ENCODE data around the gene DOCK9.
A peak's percentile ranks its signal among the peaks of the same experiment; 100 is the strongest.
"Not testable (repeated sequence)": the region's sequence is repeated elsewhere in the genome, so short reads cannot be mapped to it uniquely, and the experiment has no call there.

The DOCK9 gene

DNA sequence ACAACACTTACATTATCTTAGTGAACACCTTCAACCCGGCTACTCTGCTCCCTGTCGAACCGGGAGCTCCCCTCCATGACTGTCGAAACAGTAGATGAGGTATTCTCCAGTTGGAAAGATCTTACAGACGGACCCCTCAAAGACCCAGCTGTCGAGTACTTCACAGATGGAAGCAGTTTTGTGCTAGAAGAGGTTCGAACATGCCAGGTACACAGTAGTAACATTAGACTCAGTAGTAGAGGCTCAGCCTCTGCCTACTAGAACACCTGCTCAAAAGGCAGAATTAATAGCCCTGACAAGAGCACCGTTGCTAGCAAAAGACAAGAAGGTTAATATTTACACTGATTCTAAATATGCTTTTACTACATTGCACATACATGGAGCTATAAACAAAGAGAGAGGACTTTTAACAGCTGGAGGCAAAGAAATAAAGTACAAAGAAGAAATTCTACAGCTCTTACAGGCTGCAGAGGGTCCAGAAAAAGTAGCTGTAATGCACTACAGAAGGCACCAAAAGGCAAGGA is 211.8 kb downstream of the DOCK9 start:
- no peak for DNase-seq

GRCh38 chr13:98761986-98762616 is 215.8 kb downstream of the DOCK9 start:
- DNase-seq: no peak

GRCh38 chr13:98761126-98761985 is 216.5 kb downstream of the DOCK9 start:
- DNase-seq: peak; percentile 23 to 26

DNA sequence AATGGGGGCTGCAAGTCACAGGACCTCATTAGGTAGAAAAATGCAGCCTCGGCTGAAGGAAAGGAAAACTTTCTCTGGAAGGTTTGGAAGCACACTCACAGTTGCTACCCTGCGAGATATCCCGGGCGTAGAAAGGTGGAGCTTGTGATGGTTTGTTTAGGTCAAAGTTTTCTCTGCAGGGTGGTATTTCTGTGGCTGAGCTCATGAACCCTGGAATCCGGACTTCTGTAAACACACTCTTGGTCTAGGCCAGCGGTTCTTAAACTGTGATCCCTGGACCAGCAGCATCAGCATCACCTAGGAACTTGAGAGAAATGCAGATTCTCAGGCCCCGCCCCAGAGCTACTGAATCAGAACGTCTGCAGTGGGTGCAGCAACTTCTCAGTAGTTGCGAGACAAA is 222.1 kb downstream of the DOCK9 start:
- no peak for DNase-seq

- DNase-seq: no peak
Observed at GRCh38 chr13:98755116-98755515, 222.7 kb downstream of the DOCK9 start.

- DNase-seq: not testable (repeated sequence)
Observed at GRCh38 chr13:98754468-98754867, 223.4 kb downstream of the DOCK9 start.

GRCh38 chr13:98752467-98753290 is 225.2 kb downstream of the DOCK9 start, which contains the start of gene SLC15A1:
Gene SLC15A1, minus strand, starts transcription at chr13:98752672. Its CDS starts 74 bp downstream, at chr13:98752598.
- DNase-seq: no peak

- DNase-seq: no peak
Observed at GRCh38 chr13:98751861-98752466, 225.9 kb downstream of the DOCK9 start.

DNA sequence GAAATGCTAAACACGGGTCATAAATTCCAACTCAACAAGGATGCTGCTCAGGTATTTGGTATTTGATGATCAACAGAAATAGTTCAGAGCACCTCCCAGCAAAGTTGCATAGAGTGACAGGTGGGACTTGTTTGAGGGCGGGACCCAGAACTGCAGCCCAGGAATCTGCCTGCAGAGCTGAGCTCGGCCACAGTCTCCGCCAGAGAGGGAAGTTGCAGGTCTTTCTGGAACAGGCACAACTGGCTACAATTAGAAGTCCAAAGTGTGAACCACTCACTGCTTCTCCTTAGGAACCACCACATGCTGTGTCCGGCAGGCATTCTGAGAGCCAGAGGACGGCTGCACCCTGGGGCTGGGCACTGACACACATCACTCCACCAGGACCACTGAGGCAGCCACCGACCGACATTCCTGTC is 226.5 kb downstream of the DOCK9 start:
- no peak for DNase-seq

DNA sequence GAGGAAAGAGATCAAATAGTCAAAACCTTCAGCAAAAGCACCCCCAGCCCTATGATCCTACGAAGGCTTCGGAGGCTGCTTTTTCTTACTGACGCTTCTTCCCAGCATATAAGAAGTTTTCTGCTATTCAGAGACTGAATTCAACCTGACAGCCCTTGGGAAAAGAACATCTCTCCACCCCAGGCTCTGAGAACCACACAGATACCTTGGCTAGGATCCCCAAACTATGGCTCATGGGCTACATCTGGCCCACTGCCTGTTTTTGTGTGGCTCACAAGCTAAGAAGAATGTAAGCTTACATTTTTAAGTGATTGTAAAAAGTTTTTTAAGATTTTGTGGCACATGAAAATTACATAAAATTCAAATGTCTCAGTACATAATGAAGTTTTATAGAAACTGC is 228.4 kb downstream of the DOCK9 start:
- DNase-seq: no peak

DNA sequence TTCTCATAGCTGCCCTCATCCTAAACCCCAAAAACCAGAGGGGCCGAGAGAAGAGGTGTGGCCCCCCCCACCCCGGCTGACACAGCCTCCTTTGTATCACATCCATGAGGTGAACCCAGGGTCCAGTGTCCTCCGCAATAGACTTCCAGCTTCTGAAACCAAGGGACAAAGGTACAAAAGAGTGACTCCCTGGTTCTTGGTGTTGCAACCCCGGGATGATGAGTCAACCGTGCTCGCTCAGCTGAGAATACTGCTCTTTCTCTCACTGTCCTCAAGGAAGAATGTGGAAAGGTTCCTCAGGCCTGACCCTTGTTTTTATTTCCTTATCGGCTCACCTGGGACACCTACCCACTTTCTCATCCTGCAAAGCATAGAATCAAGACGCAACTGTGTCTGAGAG is 230.9 kb downstream of the DOCK9 start:
- DNase-seq: no peak

Data from inflammatory macrophage treated with lipopolysaccharide for 1 hour (primary cell).